ENCODE measurements around the gene ZDHHC11. TPM values are rescaled to one million over a fixed set of nuclear protein-coding genes. Genes with fewer than 3 reads are reported as not detected.
"Not testable (repeated sequence)": the region's sequence is repeated elsewhere in the genome, so short reads cannot be mapped to it uniquely, and the experiment has no call there.

ZDHHC11 gene
- total RNA-seq, 1 donor from 2014 or later = 10.6 TPM

DNA sequence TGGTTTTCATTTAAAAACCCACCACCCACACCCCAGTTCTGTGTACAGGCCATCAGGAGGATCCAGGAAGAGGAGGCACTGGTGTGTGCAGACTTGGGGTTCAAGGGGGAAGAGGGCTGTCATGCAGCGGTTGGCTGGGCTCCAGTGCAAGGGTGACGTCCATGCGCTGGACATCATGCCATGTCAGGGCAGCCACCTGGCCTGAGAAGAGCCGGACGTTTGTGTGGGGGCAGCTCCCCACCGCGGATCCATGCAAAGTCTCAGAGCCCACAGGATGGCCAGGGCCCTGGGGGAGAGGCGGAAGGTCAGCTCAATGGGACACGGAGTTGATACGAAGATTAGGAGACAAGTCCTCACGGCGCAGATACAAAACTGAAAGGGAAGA lies 30.8 kb upstream of the ZDHHC11 start:
- no peak for DNase-seq (ENCODE audit: low spot score)

GRCh38 chr5:880816-881550 lies 30.2 kb upstream of the ZDHHC11 start:
- intact Hi-C loops (cut with DNase I) = loop anchor here (10.0 kb wide), 1 partner anchor 406 kb away; no protein-coding TSS in a partner anchor

More for the DNA sequence above, 30.8 kb upstream of the ZDHHC11 start:
- intact Hi-C loops (cut with DNase I) = loop anchor here (10.0 kb wide), 1 partner anchor 407 kb away; no protein-coding TSS in a partner anchor

GRCh38 chr5:878677-879076 lies 27.9 kb upstream of the ZDHHC11 start:
- DNase-seq (ENCODE audit: low spot score); intact Hi-C loops (cut with DNase I): not testable (repeated sequence)

More at GRCh38 chr5:880816-881550, 30.2 kb upstream of the ZDHHC11 start:
- DNase-seq (ENCODE audit: low spot score) = no peak

GRCh38 chr5:878125-878524 lies 27.3 kb upstream of the ZDHHC11 start:
- intact Hi-C loops (cut with DNase I) = no loop called here
- no peak for DNase-seq (ENCODE audit: low spot score)

DNA sequence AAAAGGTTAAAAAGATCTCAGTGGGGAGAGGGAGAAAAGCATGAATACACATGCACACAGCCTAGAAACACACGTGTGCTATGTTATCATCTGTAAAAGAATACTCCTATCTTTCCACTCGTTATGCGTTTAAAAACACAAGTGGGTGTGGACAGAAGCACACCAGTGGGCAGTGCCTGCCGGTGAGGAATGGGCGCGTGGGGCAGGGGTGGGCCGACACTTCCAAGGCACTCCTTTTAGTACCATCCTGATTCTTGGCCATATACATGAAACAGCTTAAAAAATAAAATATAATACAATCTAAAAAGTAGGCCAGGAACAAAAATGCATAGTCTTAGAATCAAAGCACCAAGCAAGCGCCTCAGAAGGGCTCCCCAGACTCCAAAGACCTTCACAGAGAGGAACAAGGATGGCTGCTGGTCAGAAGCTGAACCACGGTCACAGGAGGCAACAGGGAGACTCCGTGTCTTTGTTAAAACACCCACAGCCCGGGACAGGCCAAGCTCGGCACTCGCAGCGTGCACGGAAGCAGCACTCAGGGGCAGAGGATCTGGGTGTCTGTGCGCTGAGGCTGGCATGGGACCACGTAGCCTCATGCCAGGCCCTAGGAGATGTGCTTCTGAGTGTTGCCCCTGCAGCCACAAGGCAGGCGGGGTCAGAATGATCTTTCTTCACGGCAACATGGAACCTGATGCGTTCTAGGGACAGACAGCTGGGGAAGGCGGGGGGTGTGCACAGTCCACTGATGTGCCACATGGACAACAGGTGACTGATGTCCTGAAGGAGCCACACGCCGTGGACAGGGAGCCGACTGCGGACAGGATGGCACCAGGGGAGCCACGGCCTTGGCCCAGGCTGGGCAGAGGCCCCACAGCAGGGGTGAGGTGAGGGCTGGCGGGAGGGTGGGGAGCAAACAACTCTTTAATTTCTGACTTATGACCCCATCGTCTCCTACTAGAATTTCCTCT lies 25.9 kb upstream of the ZDHHC11 start:
- DNase-seq (ENCODE audit: low spot score) = no peak

DNA sequence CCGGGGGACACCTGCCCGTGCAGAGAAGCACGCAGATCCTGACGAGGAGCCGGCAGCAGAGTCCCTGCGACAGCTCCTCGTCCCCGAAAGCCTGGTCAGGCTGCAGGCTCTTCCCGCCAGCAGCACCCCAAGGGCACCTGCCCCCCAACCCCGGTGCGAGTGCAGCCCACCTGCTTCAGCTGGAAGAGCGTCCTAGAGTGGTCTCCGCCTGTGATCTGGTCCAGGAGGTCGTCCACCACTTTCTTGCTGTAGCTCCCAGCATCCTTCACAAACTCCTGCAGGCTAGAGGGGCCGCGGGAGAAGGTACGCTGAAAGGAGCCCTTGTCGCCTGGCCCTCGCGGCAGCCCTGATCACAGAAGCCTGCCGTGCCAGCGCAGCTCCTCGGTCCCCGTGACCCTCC lies 25.1 kb upstream of the ZDHHC11 start:
- intact Hi-C loops (cut with DNase I) = no loop called here
- DNase-seq (ENCODE audit: low spot score) = no peak

More for the DNA sequence above, 25.9 kb upstream of the ZDHHC11 start:
- intact Hi-C loops (cut with DNase I) = no loop called here

DNA sequence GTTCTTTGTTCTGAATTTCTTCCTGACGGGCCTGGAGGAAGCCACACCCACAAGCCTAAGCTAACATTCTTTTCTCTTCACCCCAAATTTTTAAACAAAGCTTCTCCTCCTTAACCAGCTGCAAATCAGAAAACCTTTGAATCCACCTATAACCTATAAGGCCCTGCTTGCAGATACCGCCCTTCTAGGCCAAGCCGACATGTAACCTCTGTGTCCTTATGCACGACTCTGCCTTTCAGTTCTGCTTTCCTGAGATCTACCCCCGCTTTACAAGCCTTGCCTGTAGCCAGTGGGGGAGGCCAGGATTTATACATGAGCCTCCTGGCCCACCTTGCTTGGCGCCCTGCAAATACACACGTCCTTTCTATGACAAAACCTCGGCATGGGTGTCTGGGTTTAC lies 22.5 kb upstream of the ZDHHC11 start:
- intact Hi-C loops (cut with DNase I) = no loop called here
- no peak for DNase-seq (ENCODE audit: low spot score)

DNA sequence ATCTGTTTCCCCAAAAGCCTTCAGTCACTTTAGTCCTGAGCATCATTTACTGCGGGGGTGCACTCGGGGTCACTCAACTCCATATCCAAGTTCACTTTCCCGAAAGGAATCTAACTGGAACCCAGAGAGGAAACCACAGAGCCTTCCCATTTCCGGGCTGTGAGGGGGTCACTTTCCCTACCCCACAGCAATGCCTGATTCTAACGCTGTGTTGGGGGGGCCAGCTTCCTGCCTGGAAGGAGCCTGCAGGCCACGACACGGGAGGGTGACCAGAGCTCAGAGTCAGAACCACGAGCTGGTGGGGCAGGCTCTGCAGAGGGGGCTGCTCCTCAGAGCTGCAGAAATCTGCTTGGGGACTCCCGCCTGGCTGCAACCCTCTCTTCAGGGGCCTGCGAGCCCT lies 21.5 kb upstream of the ZDHHC11 start:
- intact Hi-C loops (cut with DNase I) = no loop called here
- no peak for DNase-seq (ENCODE audit: low spot score)

DNA sequence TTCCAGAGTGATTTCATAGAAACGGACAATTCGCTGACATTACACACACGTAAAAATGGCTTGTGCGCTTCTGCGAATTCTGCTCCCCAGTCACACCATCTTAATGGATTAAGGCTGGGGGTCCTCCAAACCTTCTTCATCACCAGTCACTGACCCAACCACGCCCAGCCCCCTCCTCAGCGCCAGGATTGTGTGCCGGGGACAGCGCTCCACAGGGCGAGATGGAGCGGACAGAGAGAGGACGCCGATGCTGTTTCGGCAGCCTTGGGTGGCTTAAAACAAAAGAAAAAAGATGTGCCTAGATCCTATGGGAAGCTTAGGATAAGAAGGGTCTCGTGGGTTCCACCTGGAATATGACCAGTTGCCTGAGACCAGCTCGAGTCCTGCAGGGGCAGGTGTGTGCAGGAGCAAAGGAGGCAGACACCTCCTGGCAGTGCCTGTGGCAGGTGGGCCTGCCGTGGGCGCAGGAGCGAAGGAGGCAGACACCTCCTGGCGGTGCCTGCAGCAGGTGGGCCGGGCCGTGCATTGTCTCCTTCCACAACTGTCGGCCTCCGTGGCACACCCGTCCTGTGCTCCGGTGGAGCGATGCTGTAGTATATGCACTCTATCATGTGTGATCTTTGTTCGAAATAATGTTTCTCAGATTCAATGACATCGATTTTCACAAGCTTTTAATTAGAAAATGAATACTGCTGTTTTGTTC lies 21.0 kb upstream of the ZDHHC11 start:
- intact Hi-C loops (cut with DNase I) = no loop called here
- DNase-seq (ENCODE audit: low spot score) = no peak

DNA sequence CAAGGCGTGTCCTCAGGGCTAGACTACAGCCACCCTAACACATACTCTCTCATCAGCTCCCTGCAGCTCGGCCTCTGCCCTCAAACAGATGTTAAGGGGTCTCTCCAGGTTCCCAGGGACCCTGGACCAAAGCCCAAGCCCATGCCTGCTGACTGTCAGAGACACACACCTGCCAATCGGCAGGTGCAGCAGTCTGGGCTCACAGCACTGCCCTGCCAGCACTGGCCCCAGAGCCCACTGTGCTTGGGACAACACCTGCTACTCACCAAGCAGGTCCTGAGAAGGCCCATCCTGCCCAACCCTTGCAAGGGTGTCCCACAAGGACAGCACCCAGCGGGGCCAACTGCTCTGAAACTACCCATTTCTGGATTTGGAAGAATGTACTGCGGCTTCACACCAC lies 20.2 kb upstream of the ZDHHC11 start:
- intact Hi-C loops (cut with DNase I) = no loop called here
- no peak for DNase-seq (ENCODE audit: low spot score)

DNA sequence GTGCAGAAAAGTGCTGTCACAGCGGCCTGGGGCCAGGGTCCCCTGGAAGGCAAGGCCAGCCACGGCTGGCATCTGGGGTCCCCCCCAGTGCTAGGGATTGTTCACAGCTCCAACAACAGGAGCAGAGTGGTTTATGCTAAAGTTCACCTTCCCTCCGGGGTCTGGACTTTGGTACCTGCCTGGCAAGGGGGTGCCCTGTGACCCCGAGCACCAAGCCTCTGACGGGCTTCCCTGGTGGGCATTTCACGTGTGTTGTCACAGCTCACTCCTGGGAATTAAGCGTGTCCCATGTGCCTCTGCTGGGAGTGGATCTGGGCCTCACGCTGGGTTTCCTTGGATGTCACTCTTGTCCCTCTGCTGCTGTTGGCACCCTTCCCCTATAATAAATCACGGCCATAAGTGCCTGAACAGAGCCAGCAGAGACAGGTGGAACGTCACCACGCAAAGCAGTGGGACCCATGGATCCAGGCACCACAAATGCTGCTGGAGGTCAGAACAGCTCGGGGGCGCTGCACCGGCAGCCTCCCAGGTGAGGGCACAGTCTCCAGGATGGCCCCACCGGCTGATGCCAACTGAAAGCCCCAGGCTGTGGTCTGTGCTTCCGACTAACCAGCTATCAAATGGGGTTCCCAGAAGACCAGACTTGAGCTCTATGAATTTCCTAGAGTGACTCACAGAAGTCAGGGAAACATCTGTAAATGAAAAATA lies 17.8 kb upstream of the ZDHHC11 start:
- intact Hi-C loops (cut with DNase I) = no loop called here
- DNase-seq (ENCODE audit: low spot score) = no peak

GRCh38 chr5:867300-867870 lies 16.6 kb upstream of the ZDHHC11 start:
- DNase-seq (ENCODE audit: low spot score) = no peak
- intact Hi-C loops (cut with DNase I) = no loop called here

DNA sequence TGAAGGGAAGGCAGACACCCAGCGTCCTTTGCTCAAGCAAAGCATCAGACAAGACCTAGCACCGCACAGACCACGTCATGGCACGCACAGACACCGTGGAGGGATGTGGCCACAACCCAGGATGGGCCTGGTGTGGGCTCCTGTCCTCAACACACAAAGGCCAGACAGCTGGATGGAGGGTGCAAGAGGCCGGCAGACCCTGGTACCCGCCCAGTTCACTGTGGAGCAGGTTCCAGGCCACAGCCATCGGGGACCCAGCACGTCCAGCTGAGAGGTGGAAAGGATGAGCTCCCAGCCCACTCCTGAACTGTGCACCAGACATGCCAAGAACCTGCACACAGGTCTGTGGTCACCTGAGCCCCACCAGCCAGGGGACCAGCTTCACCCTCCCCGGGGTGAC lies 15.0 kb upstream of the ZDHHC11 start:
- intact Hi-C loops (cut with DNase I) = no loop called here
- DNase-seq (ENCODE audit: low spot score) = no peak

- no peak for DNase-seq (ENCODE audit: low spot score)
- intact Hi-C loops (cut with DNase I) = no loop called here
Observed at GRCh38 chr5:865168-865521, 14.4 kb upstream of the ZDHHC11 start.

DNA sequence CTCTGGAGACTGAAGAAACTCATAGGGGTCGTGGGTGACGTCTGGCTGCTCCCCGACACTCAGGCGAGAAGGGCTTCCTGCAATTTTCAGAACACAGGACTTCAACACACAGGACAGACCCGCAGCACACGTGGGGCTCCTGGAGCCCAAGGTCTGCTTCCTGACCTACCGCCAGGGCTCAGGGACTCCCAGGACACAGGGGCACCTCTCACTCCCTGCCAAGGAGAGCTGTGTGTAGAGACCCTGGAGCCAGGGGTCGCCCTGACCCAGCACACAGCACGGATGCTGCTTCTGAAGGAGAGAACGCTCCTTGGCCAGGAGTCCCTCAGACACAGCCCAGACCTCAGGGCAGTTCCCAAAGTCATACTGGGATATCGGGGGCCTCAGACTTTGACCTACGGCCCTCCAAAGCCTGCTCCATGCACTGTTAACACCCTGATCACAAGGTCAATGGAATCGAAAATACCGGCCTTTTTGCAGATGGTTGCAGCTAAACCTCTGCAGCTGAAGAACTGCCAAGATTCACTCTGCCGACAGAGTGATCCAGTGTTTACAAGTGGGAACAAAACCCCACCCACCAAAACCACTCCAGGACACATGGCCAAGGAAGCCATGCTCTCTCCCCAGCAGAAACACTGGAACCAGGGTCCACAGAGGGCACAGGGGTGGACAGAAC lies 13.8 kb upstream of the ZDHHC11 start:
- intact Hi-C loops (cut with DNase I) = no loop called here
- DNase-seq (ENCODE audit: low spot score) = no peak

DNA sequence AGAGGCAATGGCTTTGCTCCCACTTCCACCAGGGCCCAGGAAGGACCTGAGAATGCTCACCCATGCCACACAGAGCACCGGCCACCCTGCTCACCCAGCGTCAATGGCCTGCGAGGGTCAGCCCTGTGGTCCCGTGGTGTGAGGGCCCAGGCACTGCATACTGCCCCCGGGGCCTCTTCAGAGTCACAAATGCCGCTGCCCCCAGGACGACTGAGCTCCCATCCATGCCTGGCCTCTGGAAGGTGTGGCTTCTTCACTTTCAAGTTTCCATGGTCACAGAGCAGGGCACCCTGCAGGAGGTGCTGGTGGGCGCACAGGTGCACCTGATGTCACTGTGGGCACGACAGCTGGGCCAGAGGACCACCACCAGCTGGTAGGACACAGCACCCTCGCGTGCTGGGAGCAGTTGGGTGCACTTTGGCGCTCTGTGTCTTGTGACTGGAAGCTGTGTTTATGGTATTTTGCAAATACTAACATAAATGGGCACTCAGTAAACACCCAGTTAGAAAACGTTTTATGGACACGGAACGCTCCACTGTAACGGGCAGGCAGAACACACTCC lies 12.5 kb upstream of the ZDHHC11 start:
- DNase-seq (ENCODE audit: low spot score) = no peak
- intact Hi-C loops (cut with DNase I) = no loop called here

- DNase-seq (ENCODE audit: low spot score) = no peak
- intact Hi-C loops (cut with DNase I) = no loop called here
Observed at GRCh38 chr5:862367-863243, 11.8 kb upstream of the ZDHHC11 start.

Measured in cardiac septum (tissue), 1 donor.